GM19035 (cell line): Measurements from ENCODE around the gene IL2RA.
"Not testable (repeated sequence)": the region's sequence is repeated elsewhere in the genome, so short reads cannot be mapped to it uniquely, and the experiment has no call there.

Experiments
- ATAC-seq: cut with Tn5 transposase; IDR thresholded peaks from one replicate; pipeline ENCODE4 v1.9.1; 2021; ENCODE audit not compliant: unreplicated experiment

IL2RA gene

DNA sequence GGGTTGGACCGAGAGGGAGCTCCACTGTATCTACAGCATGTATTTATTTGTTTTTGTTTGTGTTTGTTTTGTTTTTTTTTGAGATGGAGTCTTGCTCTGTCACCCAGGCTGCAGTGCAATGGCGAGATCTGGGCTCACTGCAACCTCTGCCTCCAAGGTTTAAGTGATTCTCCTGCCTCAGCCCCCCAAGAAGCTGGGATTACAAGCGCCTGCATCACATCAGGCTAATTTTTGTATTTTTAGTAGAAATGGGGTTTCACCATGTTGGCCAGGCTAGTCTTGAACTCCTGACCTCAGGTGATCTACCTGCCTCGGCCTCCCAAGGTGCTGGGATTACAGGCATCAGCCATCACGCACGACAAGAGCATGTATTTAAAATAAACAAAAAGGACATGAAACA lies 18.8 kb downstream of the IL2RA start:
- ATAC-seq = not testable (repeated sequence)

GRCh38 chr10:6040205-6040604 lies 22.0 kb downstream of the IL2RA start:
- ATAC-seq = no peak

DNA sequence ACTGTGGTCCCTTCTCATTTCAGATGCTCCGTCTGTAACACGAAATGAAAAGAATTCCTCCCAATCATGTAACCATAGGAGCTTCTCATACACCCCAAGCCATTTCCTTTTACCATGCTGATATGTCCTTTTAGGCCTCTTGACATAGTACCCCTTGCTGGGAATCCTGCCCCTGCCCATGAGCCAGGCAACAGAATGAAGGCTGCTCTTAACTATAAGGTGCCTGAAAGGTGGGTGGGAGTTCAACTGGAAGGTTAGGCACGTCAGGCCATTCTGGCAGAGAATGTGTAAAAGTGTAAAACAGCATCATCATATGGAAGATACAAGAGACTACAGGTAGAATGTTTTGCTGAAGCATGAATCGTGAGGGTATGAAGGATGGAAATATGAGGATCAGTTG lies 22.5 kb downstream of the IL2RA start:
- ATAC-seq = no peak

DNA sequence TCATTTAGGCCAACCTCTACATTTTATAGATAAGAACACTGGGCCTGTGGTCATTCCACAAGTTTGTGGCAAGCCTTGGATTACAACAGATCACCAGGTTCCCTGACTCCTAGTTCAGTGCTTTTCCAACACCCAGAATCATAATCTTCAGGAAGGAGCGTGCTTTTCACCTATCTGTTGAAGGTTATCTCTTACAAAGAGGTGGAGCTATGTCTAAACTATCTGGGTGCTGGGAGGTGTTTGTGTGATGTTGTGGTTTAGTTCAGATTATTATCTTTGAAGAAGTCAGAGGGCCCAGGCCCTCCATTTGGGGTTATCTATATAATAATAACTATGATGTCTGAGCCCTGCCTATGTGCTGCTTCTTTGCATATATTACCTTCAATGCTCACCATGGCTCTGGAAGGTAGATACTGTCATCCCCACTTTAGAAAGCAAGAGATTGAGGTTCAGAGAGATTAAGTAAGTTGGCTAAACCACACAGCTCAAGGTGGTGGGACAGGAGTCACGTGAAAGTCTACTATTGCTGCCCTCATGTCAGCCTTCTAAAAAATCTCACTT lies 24.0 kb downstream of the IL2RA start:
- no peak for ATAC-seq

GRCh38 chr10:6037422-6037821 lies 24.7 kb downstream of the IL2RA start:
- no peak for ATAC-seq

DNA sequence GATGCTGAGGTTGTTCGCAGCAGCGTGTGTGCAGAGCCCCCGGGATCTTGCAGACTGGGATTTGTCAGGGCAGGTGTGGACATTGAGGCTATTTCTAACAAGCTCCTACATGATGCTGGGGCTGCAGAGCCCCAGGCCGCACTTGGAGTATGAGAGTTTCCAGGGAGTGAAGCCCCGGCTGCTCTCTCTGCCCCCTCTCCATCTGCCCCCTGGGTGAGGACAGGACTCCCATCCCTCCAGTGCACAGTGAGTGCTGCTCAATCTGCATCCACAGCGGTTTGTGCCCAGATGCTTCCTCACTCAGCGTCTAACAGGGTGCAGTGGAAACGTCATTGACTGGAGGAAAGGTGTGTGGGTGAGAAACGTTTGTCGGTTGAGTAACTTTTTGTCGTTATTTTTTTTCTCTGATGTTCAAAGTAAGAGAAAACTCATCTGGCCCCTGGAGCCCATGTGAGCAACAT lies 25.3 kb downstream of the IL2RA start:
- no peak for ATAC-seq

DNA sequence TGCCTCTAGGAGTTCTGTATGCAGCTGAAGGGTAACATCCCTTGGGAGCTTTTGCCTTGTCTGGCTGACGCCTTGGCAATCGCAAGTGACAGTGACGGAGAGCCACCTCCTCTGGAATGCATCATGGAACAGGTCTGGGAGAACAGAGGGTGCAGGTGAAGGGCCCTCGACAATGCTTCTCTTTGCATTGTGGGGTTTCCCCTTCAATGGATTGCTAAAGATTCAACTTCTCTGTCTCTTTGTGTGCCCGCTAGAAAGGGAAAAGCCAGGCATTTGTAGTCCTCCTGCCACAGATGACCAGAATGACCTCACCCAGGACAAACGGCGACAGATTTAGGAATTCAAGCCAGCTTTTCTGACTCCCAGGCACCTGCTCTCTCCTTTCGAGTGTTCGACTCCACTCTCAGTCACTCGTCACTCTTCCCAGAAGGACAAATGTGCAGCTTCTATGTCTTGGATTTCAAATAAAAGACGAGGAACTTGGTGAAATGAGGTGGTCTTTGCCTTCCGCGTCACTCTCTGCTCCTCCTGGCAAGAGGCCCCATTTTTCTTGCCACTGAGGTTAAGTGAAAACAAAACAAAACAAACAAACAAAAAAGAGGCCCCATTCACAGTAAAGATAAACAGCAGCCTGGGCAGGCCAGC lies 26.1 kb downstream of the IL2RA start:
- no peak for ATAC-seq

- ATAC-seq = no peak
Observed at GRCh38 chr10:6035101-6035834, 26.9 kb downstream of the IL2RA start.

DNA sequence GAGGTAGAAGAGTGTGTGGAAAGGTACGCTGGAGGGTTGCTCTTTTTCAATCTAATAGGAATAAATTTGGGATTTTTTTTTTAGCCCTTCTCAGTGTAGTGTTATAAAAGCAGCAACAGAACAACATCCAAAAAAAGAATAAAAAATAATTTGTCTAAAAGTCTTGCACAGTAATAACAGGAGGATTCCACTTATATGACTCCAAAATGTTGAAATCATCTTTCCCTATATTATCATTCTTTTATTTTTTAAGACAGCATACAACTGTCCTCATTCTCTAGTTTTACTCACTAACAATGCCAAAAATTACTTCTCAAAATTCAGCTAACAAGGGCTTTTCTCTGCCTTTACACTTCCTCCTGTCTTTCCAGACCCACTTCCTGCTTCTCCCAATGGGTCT lies 27.8 kb downstream of the IL2RA start:
- no peak for ATAC-seq

DNA sequence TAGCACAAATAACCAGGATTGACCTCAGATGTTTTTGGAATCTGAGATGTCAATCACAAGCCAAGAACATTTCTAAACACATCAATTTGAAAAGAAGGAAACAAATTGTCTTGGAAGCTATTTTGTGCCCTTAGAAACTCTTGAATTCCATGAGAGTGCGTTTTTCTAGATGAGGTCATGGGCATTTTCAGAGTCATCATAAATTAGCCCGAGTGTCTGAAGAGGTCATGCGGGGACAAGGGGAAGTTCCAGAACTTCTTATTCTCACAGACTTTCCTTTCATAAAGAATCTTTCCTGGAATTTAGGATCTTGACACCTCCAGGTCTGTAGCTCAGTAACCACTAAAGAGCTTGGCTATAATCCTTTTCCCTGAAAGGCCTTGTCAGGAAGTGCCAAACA lies 28.2 kb downstream of the IL2RA start:
- no peak for ATAC-seq

DNA sequence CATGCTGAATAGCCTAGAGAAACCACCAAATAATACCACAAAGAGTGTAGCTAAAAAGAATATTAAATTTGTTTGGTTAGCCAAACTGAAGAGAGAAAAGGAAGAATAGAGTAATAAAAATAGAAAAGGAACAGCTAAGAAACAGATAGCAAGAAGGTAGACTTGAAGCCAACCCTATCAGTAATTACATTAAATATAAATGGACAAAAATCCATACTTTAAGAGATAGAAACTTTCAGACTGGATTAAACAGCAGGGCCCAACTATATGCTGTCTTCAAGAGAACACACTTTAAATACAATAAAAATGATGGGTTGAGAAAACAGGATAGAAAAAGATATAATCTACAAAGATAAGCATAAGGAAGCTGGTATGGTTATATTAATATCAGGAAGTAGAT lies 31.2 kb downstream of the IL2RA start:
- ATAC-seq = no peak

DNA sequence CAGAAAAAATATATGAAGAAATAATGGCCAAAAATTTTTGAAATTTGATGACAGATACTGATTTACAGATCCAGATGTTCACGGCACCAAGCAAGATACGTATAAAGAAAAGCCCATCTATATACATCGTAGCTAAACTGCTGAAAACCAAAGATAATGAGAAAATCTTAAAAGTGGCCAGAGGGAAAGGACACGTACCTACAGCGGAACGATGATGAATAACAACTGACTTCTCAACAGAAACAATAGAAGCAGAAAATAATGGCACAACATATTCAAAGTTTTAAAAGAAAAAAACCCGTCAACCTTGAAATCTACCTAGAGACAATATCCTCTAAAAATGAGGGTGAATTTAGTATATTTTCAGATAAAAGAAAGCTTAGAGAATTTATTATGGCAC lies 31.9 kb downstream of the IL2RA start:
- no peak for ATAC-seq

GRCh38 chr10:6027929-6028328 lies 34.2 kb downstream of the IL2RA start:
- no peak for ATAC-seq

DNA sequence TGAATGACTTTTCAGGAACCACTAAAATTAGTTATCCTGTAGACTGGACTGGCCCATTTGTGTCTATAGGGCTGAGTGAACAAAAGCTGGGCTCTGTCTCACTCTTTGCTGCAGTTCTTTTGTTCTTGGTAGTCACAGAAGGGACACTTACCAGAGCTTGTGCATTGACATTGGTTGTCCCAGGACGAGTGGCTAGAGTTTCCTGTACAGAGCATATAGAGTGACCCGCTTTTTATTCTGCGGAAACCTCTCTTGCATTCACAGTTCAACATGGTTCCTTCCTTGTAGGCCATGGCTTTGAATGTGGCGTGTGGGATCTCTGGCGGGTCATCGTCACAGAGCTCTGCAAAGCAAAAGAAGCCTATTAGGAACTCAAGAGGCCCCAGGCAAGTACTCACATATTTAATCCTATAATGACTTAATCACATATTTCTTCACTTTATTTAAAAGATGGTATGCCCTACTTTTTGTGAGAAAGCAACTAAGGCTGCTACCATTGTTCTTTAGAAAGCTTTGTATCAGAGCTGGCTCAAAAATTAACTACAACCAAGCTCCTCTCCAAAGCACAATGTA lies 36.4 kb downstream of the IL2RA start:
- no peak for ATAC-seq

- no peak for ATAC-seq
Observed at GRCh38 chr10:6024334-6024682, 37.9 kb downstream of the IL2RA start.

- no peak for ATAC-seq
Observed at GRCh38 chr10:6023661-6024333, 38.4 kb downstream of the IL2RA start.

DNA sequence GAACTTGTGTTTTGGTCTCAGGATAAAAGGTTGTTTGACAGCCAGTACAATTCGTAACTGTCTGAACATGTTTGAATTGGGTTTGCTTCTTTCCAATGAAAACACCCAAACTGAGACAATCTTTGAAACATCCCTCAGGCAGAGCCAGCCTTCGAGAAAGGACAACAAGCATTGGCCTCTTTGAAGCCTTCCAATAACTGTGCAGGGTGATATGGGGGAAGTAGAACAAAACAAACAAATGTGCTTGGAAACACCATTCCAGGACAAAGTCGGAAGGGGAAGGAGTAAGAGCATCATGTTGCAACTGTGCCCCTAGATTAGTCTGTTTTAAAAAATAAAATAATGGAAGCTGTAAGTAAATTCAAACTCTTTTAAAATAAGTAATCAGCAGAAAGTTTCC lies 39.5 kb downstream of the IL2RA start:
- no peak for ATAC-seq

- no peak for ATAC-seq
Observed at GRCh38 chr10:6020826-6021225, 41.3 kb downstream of the IL2RA start.

DNA sequence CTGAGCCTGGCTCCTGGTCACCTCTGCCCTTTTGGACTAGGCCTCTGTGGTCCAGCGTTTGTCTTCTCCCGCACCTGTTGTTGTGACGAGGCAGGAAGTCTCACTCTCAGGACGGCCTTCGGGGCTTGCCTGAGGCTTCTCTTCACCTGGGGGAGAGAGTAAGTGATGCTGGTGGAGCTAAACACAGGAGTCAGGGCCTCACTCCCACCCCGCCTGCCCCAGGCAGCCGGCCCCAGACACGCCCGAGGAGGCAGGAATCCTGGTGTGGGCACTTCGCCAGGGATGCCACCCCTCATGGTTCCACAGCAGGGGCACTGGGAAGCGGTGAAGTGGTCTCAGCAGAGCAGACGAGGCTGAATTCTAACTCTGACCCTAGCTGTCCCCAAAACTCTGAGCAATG lies 42.4 kb downstream of the IL2RA start:
- no peak for ATAC-seq

DNA sequence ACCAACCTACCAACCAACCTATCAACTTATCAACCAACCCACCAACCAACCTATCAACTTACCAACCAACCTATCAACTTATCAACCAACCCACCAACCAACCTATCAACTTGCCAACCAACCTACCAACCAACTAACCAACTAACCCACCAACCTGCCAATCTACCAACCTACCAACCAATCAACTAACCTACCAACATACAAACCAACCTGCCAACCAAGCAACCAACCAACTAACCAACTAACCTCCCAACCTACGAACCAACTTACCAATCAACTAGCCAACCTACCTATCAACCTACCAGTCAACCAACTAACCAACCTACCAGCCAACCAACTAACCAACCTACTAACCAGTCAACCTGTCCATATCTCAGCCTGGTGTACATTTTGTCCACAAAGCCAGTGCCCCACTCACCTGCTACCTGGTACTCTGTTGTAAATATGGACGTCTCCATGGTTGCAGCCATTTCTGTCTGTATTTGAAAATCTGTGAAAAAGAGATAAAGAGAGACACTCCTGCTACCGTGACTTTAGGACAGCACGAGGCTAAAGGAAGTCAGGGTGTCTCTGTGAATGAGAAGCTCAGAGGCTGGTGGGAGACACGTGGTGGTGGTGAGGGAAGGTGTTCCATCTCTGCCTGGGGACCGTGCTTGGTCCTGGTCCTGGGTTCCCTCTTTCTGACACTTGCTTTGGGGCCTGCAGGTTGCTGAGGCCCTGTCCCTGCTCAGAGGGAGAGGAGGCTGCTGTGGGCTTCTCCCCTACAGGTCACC lies 43.0 kb downstream of the IL2RA start:
- ATAC-seq = no peak

GRCh38 chr10:6018422-6018821 lies 43.7 kb downstream of the IL2RA start:
- ATAC-seq = no peak
